ENCODE results near the gene NAALADL2.

- TF ChIP-seq CTCF (IDR thresholded peaks at IDR 0.05; ENCODE audit: low read length) (no peak), EZH2 (IDR thresholded peaks at IDR 0.05; ENCODE audit: borderline replicate concordance, low read length) (no peak)
Observed at GRCh38 chr3:175108613-175109151, 249.5 kb downstream of the NAALADL2 start.

Measured in OCI-LY1 (cell line).